Activated CD4-positive, alpha-beta T cell treated with anti-CD3 and anti-CD28 coated beads for 36 hours (primary cell): Measurements from ENCODE around the gene IBA57. TPM values are rescaled to one million over a fixed set of nuclear protein-coding genes. Genes with fewer than 3 reads are reported as not detected.

Source experiments
- ATAC-seq: fragments of 200-7000 bp; cut with Tn5 transposase; one replicate; pipeline ENCODE4 v1.10.0; 2021; ENCODE audit warnings: mild to moderate bottlenecking, moderate library complexity
- CTCF ChIA-PET: fragments of 350-600 bp; sonication (Branson Sonifier 250); formaldehyde crosslinking; loops from one replicate; lab custom pipeline; 2021; ENCODE audit warnings: antibody characterized with exemption; lab: Charles Lee
- POLR2A ChIA-PET: fragments of 350-600 bp; sonication (Branson Sonifier 250); formaldehyde crosslinking; loops from one replicate; lab custom pipeline; 2021; ENCODE audit warnings: antibody characterized with exemption, inconsistent platforms; lab: Charles Lee
- DNase-seq: peaks from one replicate; pipeline ENCODE4 v3.0.0-alpha.2; 2020
- H3K27ac Mint-ChIP-seq: one replicate; pipeline ENCODE4 v1.8.0; 2021; ENCODE audit warnings: mixed read lengths
- H3K27me3 Mint-ChIP-seq: one replicate; pipeline ENCODE4 v1.8.0; 2021; ENCODE audit warnings: mixed read lengths
- H3K36me3 Mint-ChIP-seq: one replicate; pipeline ENCODE4 v1.8.0; 2021; ENCODE audit warnings: low read depth, mixed read lengths
- H3K4me1 Mint-ChIP-seq: one replicate; pipeline ENCODE4 v1.8.0; 2021; ENCODE audit warnings: mixed read lengths
- H3K4me3 Mint-ChIP-seq: one replicate; pipeline ENCODE4 v1.8.0; 2021; ENCODE audit warnings: mild to moderate bottlenecking, moderate library complexity, mixed read lengths
- H3K9me3 Mint-ChIP-seq: one replicate; pipeline ENCODE4 v1.8.0; 2021; ENCODE audit warnings: low read depth, mixed read lengths
- intact Hi-C, 2 experiments: fragments of 100-400 bp; cut with DNase I in 1 of 2; cut with micrococcal nuclease in 1 of 2; formaldehyde crosslinking; loops; one replicate each; pipeline versions ENCODE4 v1.14.2 to v1.15.1; 2022 to 2024; cut with DNase I, micrococcal nuclease
- total RNA-seq, 2 experiments: library from RNA; stranded (reverse); gene quantifications; one replicate each; pipeline ENCODE4 v1.2.3, GENCODE V29; 2021

The IBA57 gene
- total RNA-seq, 2 experiments from 2014 or later: 6.0 to 8.3 TPM

DNA sequence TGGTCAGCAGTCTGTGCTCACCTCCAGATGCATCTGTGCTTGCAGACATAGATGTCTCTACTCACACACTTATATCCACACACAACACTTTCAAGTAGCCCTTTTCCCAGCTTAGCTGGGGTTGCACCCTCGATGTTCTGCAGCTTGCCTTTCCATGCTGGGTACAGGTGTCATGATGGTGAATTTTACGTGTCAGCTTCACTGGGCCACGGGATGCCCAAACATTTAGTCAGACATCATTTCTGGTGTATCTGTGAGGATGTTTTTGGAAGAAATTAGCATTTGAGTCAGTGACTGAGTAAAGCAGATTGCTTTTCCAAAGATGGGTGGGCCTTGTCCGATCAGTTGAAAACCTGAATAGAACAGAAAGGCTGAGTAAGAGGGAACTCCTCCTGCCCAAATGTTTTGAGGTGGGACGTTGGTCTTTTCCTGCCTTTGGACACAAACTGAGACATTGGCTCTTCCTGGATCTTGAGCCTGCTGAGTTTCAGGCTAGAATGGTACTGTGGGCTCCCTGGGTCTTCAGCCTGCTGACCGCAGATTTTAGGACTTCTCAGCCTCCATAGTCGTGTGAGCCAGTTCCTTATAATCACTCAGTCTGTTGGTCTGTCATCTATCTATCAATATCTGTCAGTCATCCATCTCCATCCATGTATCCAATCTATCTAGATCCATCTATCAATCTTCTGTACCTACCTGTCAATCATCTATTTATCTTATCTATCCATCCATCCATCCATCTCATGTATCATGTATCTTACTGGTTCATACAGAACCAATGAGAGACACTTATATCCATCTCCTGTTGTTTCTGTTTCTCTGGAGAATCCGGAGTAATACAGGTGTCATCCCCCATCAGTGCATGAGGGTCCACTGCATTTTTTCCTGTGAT, 29.6 kb downstream of the IBA57 start:
- ChIA-PET POLR2A (no interaction called here), CTCF (no interaction called here)
- no peak overlapping the region for H3K4me3 Mint-ChIP-seq
- no peaks in the 10 kb centered on the region for H3K4me1 Mint-ChIP-seq
- peaks cover 20% of the 10 kb centered on the region for H3K36me3 Mint-ChIP-seq
- H3K9me3 Mint-ChIP-seq: peaks cover 12% of the 10 kb centered on the region
- DNase-seq (no peak), ATAC-seq (no peak)
- intact Hi-C loops: no loop called here
- no peaks in the 10 kb centered on the region for H3K27me3 Mint-ChIP-seq
- H3K27ac Mint-ChIP-seq: no peak overlapping the region

DNA sequence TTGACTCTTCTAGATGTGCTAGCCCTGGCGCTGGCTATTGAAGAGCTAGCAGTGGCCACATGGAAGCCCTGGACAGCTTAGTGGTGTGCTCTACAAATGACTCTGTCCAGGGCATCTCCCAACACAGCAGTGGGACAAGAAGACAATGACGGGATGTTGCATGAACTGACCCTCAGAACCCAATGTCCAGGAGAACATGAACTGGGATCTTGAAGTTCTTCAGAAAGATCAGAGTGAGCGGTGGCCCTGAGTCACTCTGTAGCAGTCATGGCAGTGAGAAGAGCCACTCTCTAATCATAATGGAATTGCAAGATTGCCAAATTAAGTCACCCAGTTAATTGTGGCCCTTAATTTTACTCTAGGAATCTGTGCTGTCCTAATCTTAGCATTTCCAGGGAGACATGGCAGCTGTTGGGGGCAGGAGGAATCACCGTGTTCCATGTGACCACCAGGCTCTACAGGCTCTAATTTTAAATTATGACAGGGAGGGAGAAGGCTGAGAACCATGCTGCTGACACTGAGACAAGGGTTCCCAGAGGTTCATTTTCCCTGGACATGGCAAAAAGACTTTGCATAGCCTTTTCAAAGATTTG, 32.0 kb downstream of the IBA57 start:
- CTCF ChIA-PET: no interaction called here

DNA sequence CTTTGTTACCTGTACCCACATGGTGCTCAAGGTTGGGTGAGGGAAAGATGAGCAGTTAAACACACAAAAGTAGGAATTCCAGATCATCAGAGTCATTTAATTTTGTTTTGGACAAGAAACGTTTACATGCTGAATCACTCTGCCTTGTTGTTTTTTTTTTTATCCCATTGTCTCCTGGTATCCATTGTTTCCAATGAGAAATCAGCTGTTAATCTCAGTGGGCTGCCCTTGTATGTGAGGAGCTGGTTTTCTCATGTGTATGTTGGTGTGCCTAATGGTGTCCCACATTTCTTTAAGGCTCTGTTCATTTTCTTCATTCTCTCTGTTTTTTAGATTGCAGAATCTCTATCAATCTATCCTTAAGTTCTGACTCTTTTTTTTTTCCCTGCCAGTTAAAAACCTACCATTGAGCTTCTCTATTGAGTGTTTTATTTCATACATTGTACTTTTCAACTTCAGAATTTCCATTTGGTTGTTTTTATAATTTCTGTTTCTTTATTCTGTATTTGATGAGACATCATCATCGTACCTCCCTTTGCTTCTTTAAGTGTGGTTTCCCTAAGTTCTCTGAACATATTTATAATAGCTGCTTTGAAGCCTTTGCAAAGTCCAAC, 33.5 kb downstream of the IBA57 start:
- intact Hi-C loops: no loop called here
- H3K27me3 Mint-ChIP-seq: peaks cover 5% of the 10 kb centered on the region
- peaks cover 21% of the 10 kb centered on the region for H3K36me3 Mint-ChIP-seq
- ATAC-seq (no peak), DNase-seq (no peak)
- H3K4me1 Mint-ChIP-seq: no peaks in the 10 kb centered on the region
- no peak overlapping the region for H3K27ac Mint-ChIP-seq
- ChIA-PET CTCF (no interaction called here), POLR2A (interaction anchor here (0.7 kb wide), 1 partner anchor 21 kb away, joined by 3 read pairs; no protein-coding TSS in a partner anchor)
- no peak overlapping the region for H3K4me3 Mint-ChIP-seq
- peaks cover 14% of the 10 kb centered on the region for H3K9me3 Mint-ChIP-seq

More for the DNA sequence above, 32.0 kb downstream of the IBA57 start:
- intact Hi-C loops: no loop called here
- Mint-ChIP-seq H3K27me3 (no peaks in the 10 kb centered on the region), H3K4me3 (no peak overlapping the region), H3K27ac (no peak overlapping the region), H3K4me1 (no peaks in the 10 kb centered on the region), H3K36me3 (peaks cover 21% of the 10 kb centered on the region), H3K9me3 (peaks cover 14% of the 10 kb centered on the region)
- DNase-seq (no peak), ATAC-seq (no peak)
- POLR2A ChIA-PET: no interaction called here

DNA sequence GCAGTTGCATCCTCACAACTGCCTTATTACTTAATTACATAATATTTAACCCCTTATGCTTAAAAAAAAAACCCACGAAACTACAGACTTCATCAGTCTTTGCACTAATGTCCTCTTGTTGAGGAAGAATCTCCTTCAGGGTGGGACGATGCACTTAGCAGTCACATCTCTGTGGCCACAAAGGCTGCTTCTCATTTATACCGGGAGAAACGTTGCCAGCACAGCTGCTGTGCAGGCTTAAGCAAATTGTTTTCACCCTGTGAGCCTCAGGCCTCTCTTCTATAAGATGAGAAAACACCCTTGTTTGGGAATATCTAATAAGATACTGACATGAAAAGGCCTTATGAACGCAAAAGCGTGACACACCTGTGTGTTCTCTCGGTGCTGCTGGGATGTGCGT, 39.4 kb downstream of the IBA57 start:
- POLR2A ChIA-PET: no interaction called here
- CTCF ChIA-PET: interaction anchor here (1.0 kb wide), 1 partner anchor 9 kb away, joined by 3 read pairs; no protein-coding TSS in a partner anchor
- DNase-seq: no peak
- Mint-ChIP-seq H3K9me3 (peaks cover 2% of the 10 kb centered on the region), H3K27me3 (peaks cover 7% of the 10 kb centered on the region), H3K4me1 (no peaks in the 10 kb centered on the region), H3K36me3 (peaks cover 2% of the 10 kb centered on the region), H3K27ac (no peak overlapping the region), H3K4me3 (no peak overlapping the region)
- intact Hi-C loops: no loop called here
- ATAC-seq: no peak

DNA sequence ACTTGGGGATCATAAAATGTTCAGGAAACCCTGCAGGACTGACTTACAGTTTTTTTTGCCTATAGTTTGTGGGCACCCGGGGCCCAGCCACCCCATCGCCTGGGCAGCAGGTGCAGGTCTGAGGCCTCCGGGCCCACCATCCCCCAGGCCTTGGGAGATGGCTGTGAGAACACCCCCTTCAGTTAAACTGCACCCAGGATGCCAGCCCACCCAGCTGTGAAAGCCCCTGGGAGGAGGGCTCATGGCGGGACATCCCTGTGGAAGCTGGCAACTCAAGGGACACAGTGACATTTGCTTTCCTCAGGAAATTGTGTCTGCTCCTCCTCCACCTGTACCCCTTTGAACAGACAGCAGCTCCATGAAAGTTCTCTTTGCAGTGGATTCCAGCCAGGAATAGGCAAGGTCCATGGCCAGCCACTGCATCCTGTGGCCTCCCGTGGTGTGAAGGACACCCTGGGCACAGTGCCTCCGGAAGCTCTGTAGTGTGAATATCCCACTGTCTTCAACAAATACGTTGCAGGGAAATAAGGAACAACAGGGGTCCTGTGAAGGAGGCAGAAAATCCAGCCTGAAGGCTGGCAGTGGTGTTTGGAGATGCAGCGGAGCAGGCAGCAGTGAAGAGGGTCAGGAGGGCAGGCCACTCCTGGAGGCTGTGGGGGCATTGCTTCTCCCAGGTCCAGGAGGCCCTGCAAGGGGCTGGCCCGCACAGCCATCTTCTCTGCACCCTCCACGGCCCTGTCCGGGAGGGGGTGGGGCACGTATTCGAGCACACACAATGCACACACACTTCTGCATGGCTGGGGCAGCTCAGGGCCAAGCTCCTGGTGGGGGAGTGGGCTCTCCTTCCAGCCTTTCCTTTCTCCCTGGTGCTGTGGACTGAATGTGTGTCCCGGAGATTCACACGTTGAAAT, 40.2 kb downstream of the IBA57 start:
- Mint-ChIP-seq H3K4me1 (no peaks in the 10 kb centered on the region), H3K27ac (no peak overlapping the region), H3K36me3 (no peaks in the 10 kb centered on the region), H3K9me3 (no peaks in the 10 kb centered on the region), H3K27me3 (peaks cover 7% of the 10 kb centered on the region), H3K4me3 (no peak overlapping the region)
- CTCF ChIA-PET: interaction anchor here (1.0 kb wide), 1 partner anchor 8 kb away, joined by 3 read pairs; no protein-coding TSS in a partner anchor
- DNase-seq: no peak
- POLR2A ChIA-PET: no interaction called here
- intact Hi-C loops: no loop called here
- no peak for ATAC-seq

DNA sequence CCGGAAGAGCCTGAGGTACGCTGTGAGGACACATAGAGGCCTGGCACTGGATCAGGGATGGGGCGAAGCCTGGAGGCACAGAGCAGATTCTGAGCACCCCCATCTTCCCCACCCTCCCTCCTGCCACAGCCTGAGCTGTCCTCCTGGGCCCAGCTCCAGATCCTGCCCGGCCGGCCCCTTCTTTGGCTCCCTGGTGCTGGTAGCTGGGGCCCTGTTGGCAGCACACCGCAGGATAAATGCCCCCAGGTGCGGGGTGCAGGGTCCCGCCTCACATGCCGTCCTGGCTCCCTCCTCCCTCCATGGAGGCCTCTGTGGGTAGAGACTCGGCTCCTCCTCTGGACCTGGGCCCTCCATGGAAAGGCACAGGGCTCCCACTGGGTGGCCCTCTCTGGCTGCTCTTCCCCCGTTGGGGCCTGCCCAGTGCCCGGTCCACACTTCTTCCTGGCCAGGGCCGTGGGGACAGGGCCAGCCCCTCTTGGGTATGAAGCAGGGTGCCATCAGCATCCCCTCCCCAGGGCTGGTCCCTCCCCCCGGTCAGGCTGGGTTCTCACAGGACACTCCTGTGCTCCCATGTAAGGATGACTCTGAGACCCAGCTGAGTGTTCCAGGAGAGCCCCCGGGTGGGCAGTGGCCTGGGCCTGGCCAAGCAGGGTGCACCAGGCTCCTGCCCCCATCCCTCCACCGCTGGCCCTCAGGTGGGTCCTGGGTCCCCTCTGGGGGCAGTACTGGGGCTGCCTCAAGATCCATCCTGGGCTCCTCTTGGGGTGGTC, 41.2 kb downstream of the IBA57 start:
- intact Hi-C loops: no loop called here
- POLR2A ChIA-PET: no interaction called here
- ATAC-seq: no peak

DNA sequence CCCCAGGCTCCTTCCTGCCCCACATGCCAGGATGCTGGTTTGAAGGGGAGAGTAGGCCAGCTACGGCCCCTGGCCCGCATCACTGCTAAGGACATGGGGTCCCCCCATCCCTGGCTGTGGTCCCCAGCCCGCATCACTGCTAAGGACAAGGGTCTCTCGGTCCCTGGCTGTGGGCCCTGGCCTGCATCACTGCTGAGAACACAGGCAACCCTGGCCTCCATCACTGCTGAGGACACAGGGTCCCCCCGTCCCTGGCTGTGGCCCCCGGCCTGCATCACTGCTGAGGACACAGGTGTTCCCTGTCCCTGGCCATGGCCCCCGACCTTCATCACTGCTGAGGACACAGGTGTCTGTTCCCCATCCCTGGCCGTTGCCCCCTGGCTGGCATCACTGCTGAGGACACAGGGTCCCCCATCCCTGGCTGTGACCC, 41.8 kb downstream of the IBA57 start:
- Mint-ChIP-seq H3K27ac (no peak overlapping the region), H3K9me3 (no peaks in the 10 kb centered on the region), H3K36me3 (peaks cover 2% of the 10 kb centered on the region), H3K27me3 (peaks cover 7% of the 10 kb centered on the region), H3K4me3 (no peak overlapping the region), H3K4me1 (no peaks in the 10 kb centered on the region)
- ATAC-seq (no peak), DNase-seq (no peak)
- POLR2A ChIA-PET: no interaction called here
- CTCF ChIA-PET: no interaction called here
- intact Hi-C loops: no loop called here

More for the DNA sequence above, 41.2 kb downstream of the IBA57 start:
- CTCF ChIA-PET: no interaction called here
- Mint-ChIP-seq H3K4me1 (no peaks in the 10 kb centered on the region), H3K27ac (no peak overlapping the region), H3K9me3 (no peaks in the 10 kb centered on the region), H3K27me3 (peaks cover 7% of the 10 kb centered on the region), H3K36me3 (peaks cover 2% of the 10 kb centered on the region), H3K4me3 (no peak overlapping the region)
- DNase-seq: no peak

DNA sequence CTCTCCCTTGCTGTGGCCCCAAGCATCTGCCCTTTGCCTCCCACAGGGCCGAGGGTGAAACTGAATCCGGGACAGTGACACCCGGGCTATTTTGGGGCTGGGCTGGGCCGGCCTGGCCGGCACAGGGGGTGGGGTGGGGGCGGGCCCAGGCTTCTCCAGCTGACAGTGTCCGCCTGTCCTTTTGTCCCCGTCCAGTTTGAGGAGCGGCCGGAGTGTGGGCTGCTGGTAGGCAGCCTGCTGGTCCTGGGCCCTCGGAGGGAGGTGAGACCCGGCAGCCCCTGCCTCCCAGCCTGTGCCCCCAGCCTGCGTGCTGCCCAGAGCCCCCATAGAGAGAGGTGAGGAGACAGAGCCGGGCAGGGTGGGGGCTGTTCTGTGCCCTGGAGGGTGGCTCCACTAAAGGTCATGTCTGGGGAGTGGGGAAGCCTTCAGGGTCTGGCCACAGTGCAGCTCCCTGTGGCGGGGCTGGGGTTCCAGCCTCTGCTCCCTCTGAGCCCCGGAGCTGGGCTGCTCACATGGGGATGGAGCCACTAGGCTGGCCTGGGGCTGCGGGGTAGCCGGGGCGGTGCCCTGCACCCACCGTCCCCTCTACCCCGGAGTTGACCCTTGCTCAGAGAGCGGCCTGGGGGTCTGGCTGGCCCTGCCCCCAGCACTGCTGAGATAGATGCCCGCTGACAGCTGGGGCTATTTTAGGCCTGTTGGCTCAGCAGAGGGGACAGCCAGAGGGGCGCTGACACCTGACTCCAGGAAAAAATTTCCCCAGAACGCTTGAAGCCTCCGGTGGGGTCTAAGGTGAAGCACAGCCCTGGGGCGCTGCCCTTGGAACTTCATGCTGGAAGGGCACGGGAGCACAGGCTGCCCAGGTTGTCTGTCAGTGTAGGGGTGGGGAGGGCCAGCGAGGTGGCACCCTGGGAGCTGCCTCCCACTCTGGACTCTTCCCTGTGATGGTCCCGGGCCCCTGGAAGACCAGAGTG, 42.5 kb downstream of the IBA57 start, which contains the start of gene OBSCN:
TSS of gene OBSCN (plus strand) at position 194 of the 971 bp plus-strand sequence. CDS start 3,740 bp downstream, outside the sequence.
- intact Hi-C loops: no loop called here
- POLR2A ChIA-PET: no interaction called here

DNA sequence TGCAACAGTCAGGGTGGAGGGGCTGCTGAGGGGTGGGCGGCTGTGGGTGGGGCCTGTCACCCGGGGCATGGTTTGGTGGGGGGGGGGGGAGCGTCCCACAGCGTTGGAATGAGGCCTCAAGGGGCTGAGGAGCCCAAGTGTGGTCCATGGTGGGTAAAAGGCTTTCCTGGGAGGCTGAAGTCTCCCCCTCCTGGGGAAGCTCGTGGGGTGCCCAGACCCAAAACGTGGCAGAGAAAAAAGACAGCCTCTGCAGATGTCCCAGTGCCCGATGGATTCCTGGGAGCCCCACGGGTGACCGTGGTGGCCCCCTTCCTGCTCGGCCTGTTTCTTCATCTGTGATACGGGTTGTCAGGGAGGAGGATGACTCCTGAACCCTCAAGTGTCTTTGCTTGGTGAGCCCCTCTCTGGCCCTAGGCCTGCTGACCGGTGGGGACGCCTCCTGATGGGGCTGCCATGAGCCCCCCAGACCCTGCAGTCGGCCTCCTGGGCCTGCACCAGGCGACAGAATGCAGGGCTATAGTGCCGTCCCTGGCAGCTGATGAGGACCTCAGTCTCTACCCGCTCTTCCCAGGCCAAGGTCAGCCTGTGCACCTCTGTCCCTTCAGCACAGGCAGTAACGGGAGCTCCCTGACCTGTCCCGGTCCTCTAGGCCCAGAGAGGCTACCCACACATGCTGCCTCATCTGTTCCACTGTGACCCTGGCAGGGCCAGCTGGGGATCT, 43.4 kb downstream of the IBA57 start:
- intact Hi-C loops: no loop called here
- H3K9me3 Mint-ChIP-seq: no peaks in the 10 kb centered on the region
- H3K27ac Mint-ChIP-seq: no peak overlapping the region
- H3K27me3 Mint-ChIP-seq: peaks cover 2% of the 10 kb centered on the region
- H3K36me3 Mint-ChIP-seq: peaks cover 2% of the 10 kb centered on the region
- ChIA-PET POLR2A (no interaction called here), CTCF (no interaction called here)
- no peak overlapping the region for H3K4me3 Mint-ChIP-seq
- DNase-seq (no peak), ATAC-seq (no peak)
- H3K4me1 Mint-ChIP-seq: no peaks in the 10 kb centered on the region

More for the DNA sequence above, 42.5 kb downstream of the IBA57 start, which contains the start of gene OBSCN:
- Mint-ChIP-seq H3K27ac (no peak within 1 kb of the TSS), H3K4me3 (no peak within 1 kb of the TSS), H3K4me1 (no peaks in the 10 kb centered on the region), H3K36me3 (peaks cover 2% of the 10 kb centered on the region), H3K27me3 (peaks cover 7% of the 10 kb centered on the region), H3K9me3 (no peaks in the 10 kb centered on the region)
- CTCF ChIA-PET: no interaction called here
- ATAC-seq: no peak
- no peak for DNase-seq
